ENCODE data around the gene PLEKHG3. TPM values are rescaled to one million over a fixed set of nuclear protein-coding genes. Genes with fewer than 3 reads are reported as not detected.

PLEKHG3 gene
- total and polyA plus RNA-seq, 2 of the 13 experiments (the other 11 are each of a cell fraction or from before 2014, with no cell fraction given), result 7.1 to 9.8 TPM

- Histone ChIP-seq H3K4me1 (ENCODE audit: insufficient read depth, low read length) (no peaks in the 10 kb centered on the region), H3K9me3 (ENCODE audit: low read length) (no peaks in the 10 kb centered on the region), H3K36me3 (replicated peaks in 1 of 2; ENCODE audit: control insufficient read depth in 1 of 2, insufficient read depth in 2 of 2, low read length in 2 of 2) (no peaks in the 10 kb centered on the region), H3K4me3 (replicated peaks in 1 of 3; ENCODE audit: insufficient read depth in 1 of 3, low read depth in 2 of 3, low read length in 3 of 3) (no peak overlapping the region), H3K79me2 (ENCODE audit: insufficient read depth, low read length) (no peaks in the 10 kb centered on the region), H3K4me2 (ENCODE audit: low read depth, low read length) (no peak overlapping the region), H3K27ac (ENCODE audit: extremely low read length, insufficient read depth, low read length) (no peak overlapping the region), H3K9ac (ENCODE audit: insufficient read depth, low read depth, low read length) (no peak overlapping the region), H4K20me1 (ENCODE audit: insufficient read depth, low read length) (no peaks in the 10 kb centered on the region), H3K27me3 (ENCODE audit: control insufficient read depth in 1 of 2, insufficient read depth in 2 of 2, low read length in 2 of 2) (peaks cover 3 to 27% of the 10 kb centered on the region in 2 experiments; a peak in 4 of 5 replicates), H2AFZ (ENCODE audit: low read length) (no peak overlapping the region)
- ATAC-seq (no peak), FAIRE-seq (no peak), DNase-seq (ENCODE audit: low spot score) (no peak)
- no peak for TF ChIP-seq CBX1 (IDR thresholded peaks at IDR 0.05; ENCODE audit: low read depth)
- TF ChIP-seq ZNF740 (CRISPR knock-in tag; IDR thresholded peaks at IDR 0.05), result no peak
- TF ChIP-seq ZFP36 (IDR thresholded peaks at IDR 0.05; ENCODE audit: borderline replicate concordance, low read depth, low read length, partially characterized antibody), result no peak
- intact Hi-C loops (cut with micrococcal nuclease; ENCODE audit: unreplicated experiment) (no loop called here), in situ Hi-C loops (cut with HindIII; ENCODE audit: extremely low pct_ligation_motif_present, low pct_unique_long_range_greater_than_20kb) (no loop called here)
- WGBS (ENCODE audit: low lambda C conversion rate), result 0% methylated on average over 1 of the region's 4 CpGs
- POLR2A ChIA-PET, result no interaction called here
- CTCF ChIA-PET (ENCODE audit: low intra/inter-chr PET ratio, low total read pairs), result no interaction called here
- BruUV-seq (replicated peaks), result no TSS peak
These were observed 88.0 kb downstream of the PLEKHG3 start for GRCh38 chr14:64792231-64792630.

- H3K4me1 ChIP-seq (ENCODE audit: insufficient read depth, low read length), result no peaks in the 10 kb centered on the region
- H3K36me3 ChIP-seq (replicated peaks in 1 of 2; ENCODE audit: control insufficient read depth in 1 of 2, insufficient read depth in 2 of 2, low read length in 2 of 2), result no peaks in the 10 kb centered on the region
- FAIRE-seq (no peak), ATAC-seq (no peak; the same call in 2 of the 3 replicates), DNase-seq (ENCODE audit: low spot score) (no peak)
- no peak overlapping the region for H3K4me2 ChIP-seq (ENCODE audit: low read depth, low read length)
- H4K20me1 ChIP-seq (ENCODE audit: insufficient read depth, low read length), result no peaks in the 10 kb centered on the region
- H3K27me3 ChIP-seq (ENCODE audit: control insufficient read depth in 1 of 2, insufficient read depth in 2 of 2, low read length in 2 of 2), result peaks cover 3 to 22% of the 10 kb centered on the region in 2 experiments; a peak in 4 of 5 replicates
- H3K4me3 ChIP-seq (replicated peaks in 1 of 3; ENCODE audit: insufficient read depth in 1 of 3, low read depth in 2 of 3, low read length in 3 of 3), result no peak overlapping the region
- H3K79me2 ChIP-seq (ENCODE audit: insufficient read depth, low read length), result no peaks in the 10 kb centered on the region
- no peak overlapping the region for H2AFZ ChIP-seq (ENCODE audit: low read length)
- H3K27ac ChIP-seq (ENCODE audit: extremely low read length, insufficient read depth, low read length), result no peak overlapping the region
- H3K9me3 ChIP-seq (ENCODE audit: low read length), result no peaks in the 10 kb centered on the region
- CTCF ChIA-PET (ENCODE audit: low intra/inter-chr PET ratio, low total read pairs), result no interaction called here
- POLR2A ChIA-PET, result no interaction called here
- BruUV-seq (replicated peaks), result no TSS peak
- WGBS (ENCODE audit: low lambda C conversion rate), result 65% methylated on average over 14 of the region's 26 CpGs
- in situ Hi-C loops (cut with HindIII; ENCODE audit: extremely low pct_ligation_motif_present, low pct_unique_long_range_greater_than_20kb) (no loop called here), intact Hi-C loops (cut with micrococcal nuclease; ENCODE audit: unreplicated experiment) (no loop called here)
- no peak overlapping the region for H3K9ac ChIP-seq (ENCODE audit: insufficient read depth, low read depth, low read length)
- no peak for TF ChIP-seq ZZZ3 (CRISPR knock-in tag; IDR thresholded peaks at IDR 0.05; ENCODE audit: borderline replicate concordance)
- no peak for TF ChIP-seq ZKSCAN5 (CRISPR knock-in tag; IDR thresholded peaks at IDR 0.05)
- no peak for TF ChIP-seq IRF9 (CRISPR knock-in tag; IDR thresholded peaks at IDR 0.05; ENCODE audit: borderline replicate concordance)
- no peak for TF ChIP-seq ZNF224 (CRISPR knock-in tag; IDR thresholded peaks at IDR 0.05)
- TF ChIP-seq ZNF501 (CRISPR knock-in tag; IDR thresholded peaks at IDR 0.05), result no peak
- TF ChIP-seq ZEB1 (IDR thresholded peaks at IDR 0.05; ENCODE audit: insufficient replicate concordance, low read depth), result no peak
- TF ChIP-seq TMF1 (CRISPR knock-in tag; IDR thresholded peaks at IDR 0.05; ENCODE audit: low read depth), result no peak
- TF ChIP-seq MAFK (conservative IDR thresholded peaks at IDR 0.05 in 1 of 2, IDR thresholded peaks at IDR 0.05 in 1 of 2; ENCODE audit: low read length in 2 of 2), result no peak
- TF ChIP-seq ZNF704 (CRISPR knock-in tag; IDR thresholded peaks at IDR 0.05; ENCODE audit: borderline replicate concordance), result no peak
These were observed 88.8 kb downstream of the PLEKHG3 start for GRCh38 chr14:64792871-64793560.
